ENCODE measurements around the gene MRPL14.
A peak's percentile ranks its signal among the peaks of the same experiment; 100 is the strongest.

Gene MRPL14

GRCh38 chr6:44127186-44128019, at the start of gene MRPL14, which contains the start of gene TMEM63B:
MRPL14 (minus strand) TSS chr6:44127452; CDS start chr6:44116611, 10,841 bp downstream.
TMEM63B (plus strand) TSS chr6:44127554; CDS start chr6:44134585, 7,031 bp downstream.
- DNase-seq: peak; percentile 95

GRCh38 chr6:44176130-44176761, 49.0 kb upstream of the MRPL14 start:
- no peak for DNase-seq

- DNase-seq: peak; percentile 87
These were observed 45.7 kb upstream of the MRPL14 start for GRCh38 chr6:44172731-44173500.

GRCh38 chr6:44171899-44172546, 44.8 kb upstream of the MRPL14 start:
- no peak for DNase-seq

- no peak for DNase-seq
These were observed 42.8 kb upstream of the MRPL14 start for GRCh38 chr6:44169886-44170570.

- no peak for DNase-seq
These were observed 41.9 kb upstream of the MRPL14 start for GRCh38 chr6:44169154-44169553.

GRCh38 chr6:44167567-44167966, 40.3 kb upstream of the MRPL14 start:
- DNase-seq: no peak

GRCh38 chr6:44166591-44167184, 39.4 kb upstream of the MRPL14 start:
- DNase-seq: no peak

GRCh38 chr6:44166116-44166515, 38.9 kb upstream of the MRPL14 start:
- no peak for DNase-seq

- no peak for DNase-seq
These were observed 35.8 kb upstream of the MRPL14 start for GRCh38 chr6:44162876-44163625.

- no peak for DNase-seq
These were observed 34.7 kb upstream of the MRPL14 start for GRCh38 chr6:44161997-44162338.

GRCh38 chr6:44158770-44159228, 31.5 kb upstream of the MRPL14 start, which contains the start of gene CAPN11:
CAPN11 (plus strand) TSS chr6:44158820; CDS start chr6:44158849, 29 bp downstream.
- no peak for DNase-seq

GRCh38 chr6:44157152-44157521, 29.9 kb upstream of the MRPL14 start:
- DNase-seq: no peak

GRCh38 chr6:44156494-44157151, 29.4 kb upstream of the MRPL14 start:
- DNase-seq: no peak

- DNase-seq: no peak
These were observed 26.8 kb upstream of the MRPL14 start for GRCh38 chr6:44154067-44154466.

GRCh38 chr6:44152533-44152932, 25.3 kb upstream of the MRPL14 start:
- no peak for DNase-seq

- no peak for DNase-seq
These were observed 24.8 kb upstream of the MRPL14 start for GRCh38 chr6:44152109-44152461.

- peak; percentile 81 for DNase-seq
These were observed 24.3 kb upstream of the MRPL14 start for GRCh38 chr6:44151348-44152108.

- DNase-seq: no peak
These were observed 23.2 kb upstream of the MRPL14 start for GRCh38 chr6:44150317-44150917.

All from right forelimb (tissue), 1 donor.